Trophoblast cell (in vitro differentiated cells and primary cell): ENCODE results near the gene BZW2.
"Not testable (repeated sequence)": the region's sequence is repeated elsewhere in the genome, so short reads cannot be mapped to it uniquely, and the experiment has no call there.

Source experiments
- DNase-seq, 2 donors: peaks; one replicate each; pipeline ENCODE4 v3.0.0-alpha.2; 2016
- H2AFZ ChIP-seq: 2 replicates; pipeline ENCODE4 v1.6.1; 2013; ENCODE audit warnings: low read length, moderate library complexity, mild to moderate bottlenecking; ENCODE audit not compliant: insufficient read depth, poor library complexity
- H2AK5ac ChIP-seq: 2 replicates; pipeline ENCODE4 v1.6.1; 2013; ENCODE audit warnings: mild to moderate bottlenecking, low read length
- H2BK120ac ChIP-seq: 2 replicates; pipeline ENCODE4 v1.6.1; 2013; ENCODE audit warnings: low read length, mild to moderate bottlenecking, moderate library complexity; ENCODE audit not compliant: insufficient read depth, poor library complexity
- H2BK12ac ChIP-seq: 2 replicates; pipeline ENCODE4 v1.6.1; 2013; ENCODE audit warnings: mild to moderate bottlenecking, low read length, moderate library complexity
- H2BK5ac ChIP-seq: 2 replicates; pipeline ENCODE4 v1.6.1; 2013; ENCODE audit warnings: low read length, low read depth, moderate library complexity, mild to moderate bottlenecking; ENCODE audit not compliant: poor library complexity
- H3K14ac ChIP-seq: 2 replicates; pipeline ENCODE4 v1.6.1; 2013; ENCODE audit warnings: mild to moderate bottlenecking, low read length
- H3K18ac ChIP-seq: 2 replicates; pipeline ENCODE4 v1.6.1; 2013; ENCODE audit warnings: mild to moderate bottlenecking, low read length
- H3K23ac ChIP-seq: 2 replicates; pipeline ENCODE4 v1.6.1; 2013; ENCODE audit warnings: low read length
- H3K27ac ChIP-seq: 2 replicates; pipeline ENCODE4 v1.5.1; 2013; ENCODE audit warnings: low read depth, mild to moderate bottlenecking, inconsistent platforms, low read length, moderate library complexity
- H3K27me3 ChIP-seq: 2 replicates; pipeline ENCODE4 v1.6.1; 2013; ENCODE audit warnings: inconsistent platforms, mild to moderate bottlenecking, low read length, moderate library complexity; ENCODE audit not compliant: insufficient read depth
- H3K36me3 ChIP-seq, 2 experiments: 1 replicate in 1 of 2; 2 replicates in 1 of 2; pipeline ENCODE4 v1.6.1; 2013; ENCODE audit warnings: low read length in 2 of 2, mild to moderate bottlenecking in 2 of 2, moderate library complexity in 1 of 2; ENCODE audit not compliant: insufficient read depth in 2 of 2, control insufficient read depth in 1 of 2
- H3K4ac ChIP-seq: 2 replicates; pipeline ENCODE4 v1.6.1; 2013; ENCODE audit warnings: low read depth, mild to moderate bottlenecking, low read length, moderate library complexity
- H3K4me1 ChIP-seq, 2 experiments: 1 replicate in 1 of 2; 2 replicates in 1 of 2; pipeline ENCODE4 v1.6.1; 2013; ENCODE audit warnings: low read length in 2 of 2, mild to moderate bottlenecking in 2 of 2, moderate library complexity in 1 of 2; ENCODE audit not compliant: insufficient read depth in 2 of 2, control insufficient read depth in 1 of 2
- H3K4me2 ChIP-seq: 2 replicates; pipeline ENCODE4 v1.6.1; 2013; ENCODE audit warnings: inconsistent platforms, mild to moderate bottlenecking, low read length, moderate library complexity
- H3K4me3 ChIP-seq: 2 replicates; pipeline ENCODE4 v1.5.1; 2013; ENCODE audit warnings: mild to moderate bottlenecking, low read depth, low read length, inconsistent platforms
- H3K79me1 ChIP-seq: one replicate; pipeline ENCODE4 v1.6.1; 2013; ENCODE audit warnings: low read length
- H3K79me2 ChIP-seq: 2 replicates; pipeline ENCODE4 v1.6.1; 2013; ENCODE audit warnings: low read length, mild to moderate bottlenecking; ENCODE audit not compliant: control insufficient read depth, insufficient read depth, poor library complexity
- H3K9ac ChIP-seq: 2 replicates; pipeline ENCODE4 v1.6.1; 2013; ENCODE audit warnings: mild to moderate bottlenecking, low read length
- H3K9me3 ChIP-seq: 2 replicates; pipeline ENCODE4 v1.6.1; 2013; ENCODE audit warnings: low read depth, mild to moderate bottlenecking, control low read depth, inconsistent platforms, low read length; ENCODE audit not compliant: insufficient read depth
- H4K12ac ChIP-seq: 2 replicates; pipeline ENCODE4 v1.6.1; 2013; ENCODE audit warnings: low read depth, mild to moderate bottlenecking, low read length, moderate library complexity
- H4K8ac ChIP-seq: 2 replicates; pipeline ENCODE4 v1.6.1; 2013; ENCODE audit warnings: low read depth, mild to moderate bottlenecking, low read length, moderate library complexity
- H4K91ac ChIP-seq: one replicate; pipeline ENCODE4 v1.6.1; 2013; ENCODE audit warnings: low read depth, mild to moderate bottlenecking, low read length, moderate library complexity
- WGBS: extraction: QIAGEN DNeasy Blood & Tissue Kit; methylation state at CpG from one replicate; pipeline ENCODE4 v1.1.7; 2013; ENCODE audit warnings: missing lambda C conversion rate; ENCODE audit not compliant: insufficient read length, insufficient coverage; ENCODE audit errors: extremely low coverage; 5-methylcytosine and 5-hydroxymethylcytosine counted together

Gene BZW2

DNA sequence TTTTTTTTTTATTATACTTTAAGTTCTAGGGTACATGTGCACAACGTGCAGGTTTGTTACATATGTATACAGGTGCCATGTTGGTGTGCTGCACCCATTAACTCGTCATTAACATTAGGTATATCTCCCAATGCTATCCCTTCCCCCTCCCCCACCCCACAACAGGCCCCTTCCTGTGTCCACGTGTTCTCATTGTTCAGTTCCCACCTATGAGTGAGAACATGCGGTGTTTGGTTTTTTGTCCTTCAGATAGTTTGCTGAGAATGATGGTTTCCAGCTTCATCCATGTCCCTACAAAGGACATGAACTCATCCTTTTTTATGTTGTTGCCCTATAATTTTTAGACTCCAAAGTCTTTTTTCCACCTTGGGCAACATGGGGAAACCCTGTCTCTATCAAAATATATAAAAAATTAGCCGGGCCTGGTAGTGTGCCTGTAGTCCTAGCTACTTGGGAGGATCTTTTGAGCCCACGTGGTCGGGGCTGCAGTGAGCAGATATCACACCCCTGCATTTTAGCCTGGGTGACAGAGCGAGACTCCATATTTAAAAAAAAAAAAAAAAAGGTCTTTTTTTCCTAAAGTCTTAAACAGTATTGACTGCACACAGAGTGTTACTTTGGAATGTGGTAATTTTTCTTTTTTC, 14.0 kb downstream of the BZW2 start:
- not testable (repeated sequence) for H3K9me3 ChIP-seq, H3K27me3 ChIP-seq, H2AK5ac ChIP-seq, H2AFZ ChIP-seq, H3K18ac ChIP-seq, H2BK12ac ChIP-seq, H3K14ac ChIP-seq, H3K9ac ChIP-seq, H3K36me3 ChIP-seq, H3K23ac ChIP-seq, H3K4me3 ChIP-seq, H4K12ac ChIP-seq, H3K4me2 ChIP-seq
- Histone ChIP-seq H4K8ac (peak overlapping the region; percentile 65), H2BK120ac (peak overlapping the region; percentile 53), H3K4ac (peak overlapping the region; percentile 64), H2BK5ac (peak overlapping the region; percentile 33), H3K27ac (peak overlapping the region; percentile 12), H3K79me2 (peaks cover 10% of the 10 kb centered on the region), H3K79me1 (peaks cover 21% of the 10 kb centered on the region), H3K4me1 (peaks cover 5 to 12% of the 10 kb centered on the region in 2 experiments), H4K91ac (peak overlapping the region; percentile 61)
- no CpG with 5 or more reads among the region's 8 CpGs for WGBS
- peak in 1 of 2 donors; percentile 29 for DNase-seq

DNA sequence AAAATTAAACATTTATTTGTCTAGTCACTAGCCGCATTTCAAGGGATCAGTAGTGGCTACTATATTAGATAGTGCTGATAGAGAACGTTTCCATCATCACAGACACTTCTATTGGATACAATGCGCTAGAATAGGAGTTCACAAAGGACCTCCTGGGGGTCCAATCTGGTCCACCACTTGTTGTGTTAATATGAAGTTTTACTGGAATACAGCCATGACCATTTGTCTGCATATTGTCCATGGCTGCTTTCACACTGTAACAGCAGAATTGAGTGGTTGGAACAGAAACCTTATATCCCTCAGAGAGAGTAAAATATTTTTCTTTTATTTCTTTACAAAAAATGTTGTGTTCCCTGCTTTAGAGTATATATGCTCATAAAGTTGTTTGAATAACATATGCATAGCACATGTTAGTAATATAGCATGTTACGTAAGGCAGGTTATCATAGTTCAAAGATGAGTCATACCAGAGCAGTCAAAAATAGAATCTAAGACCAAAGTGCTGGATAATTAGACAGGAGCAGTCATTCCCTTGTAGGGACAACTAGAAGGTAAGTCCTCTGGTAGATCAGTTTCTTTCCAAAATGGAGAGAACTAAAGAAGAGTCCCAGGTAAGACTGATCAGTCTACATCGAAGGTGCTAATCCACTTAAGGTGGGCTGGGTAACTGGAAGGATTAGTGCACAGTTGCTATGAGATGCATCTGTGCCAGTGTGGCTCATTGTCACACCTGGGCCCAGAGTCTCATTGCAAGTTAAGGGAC, 14.9 kb downstream of the BZW2 start:
- no CpG with 5 or more reads among the region's 5 CpGs for WGBS
- Histone ChIP-seq H3K4ac (peak overlapping the region; percentile 97), H3K27me3 (no peaks in the 10 kb centered on the region), H3K18ac (peak overlapping the region; percentile 91), H3K9ac (no peak overlapping the region), H3K4me3 (no peak overlapping the region), H4K8ac (peak overlapping the region; percentile 22), H4K12ac (peak overlapping the region; percentile 30), H3K36me3 (peaks cover 0 to 1% of the 10 kb centered on the region in 2 experiments), H2BK12ac (peak overlapping the region; percentile 91), H3K4me2 (peak overlapping the region; percentile 44), H3K79me2 (peaks cover 9% of the 10 kb centered on the region), H3K4me1 (peaks cover 5 to 10% of the 10 kb centered on the region in 2 experiments), H3K27ac (peak overlapping the region; percentile 84), H2BK5ac (peak overlapping the region; percentile 92), H4K91ac (peak overlapping the region; percentile 91), H3K9me3 (no peaks in the 10 kb centered on the region), H3K14ac (peak overlapping the region; percentile 85), H3K23ac (peak overlapping the region; percentile 60), H3K79me1 (peaks cover 21% of the 10 kb centered on the region), H2AK5ac (peak overlapping the region; percentile 92), H2AFZ (no peak overlapping the region), H2BK120ac (peak overlapping the region; percentile 76)
- peak in 1 of 2 donors; percentile 93 for DNase-seq

GRCh38 chr7:16661924-16662323, 15.9 kb downstream of the BZW2 start:
- Histone ChIP-seq H3K4me2 (no peak overlapping the region), H3K23ac (no peak overlapping the region), H4K91ac (no peak overlapping the region), H2AK5ac (no peak overlapping the region), H3K79me1 (peaks cover 20% of the 10 kb centered on the region), H3K79me2 (peaks cover 9% of the 10 kb centered on the region), H2AFZ (no peak overlapping the region), H3K9ac (no peak overlapping the region), H3K14ac (no peak overlapping the region), H3K4ac (peak overlapping the region; percentile 91), H3K36me3 (peaks cover 5 to 8% of the 10 kb centered on the region in 2 experiments), H3K27ac (peak overlapping the region; percentile 44), H3K4me3 (no peak overlapping the region), H4K12ac (no peak overlapping the region), H3K18ac (no peak overlapping the region), H2BK12ac (no peak overlapping the region), H3K9me3 (no peaks in the 10 kb centered on the region), H4K8ac (no peak overlapping the region), H2BK120ac (no peak overlapping the region), H3K27me3 (no peaks in the 10 kb centered on the region), H3K4me1 (peaks cover 8 to 12% of the 10 kb centered on the region in 2 experiments), H2BK5ac (no peak overlapping the region)
- DNase-seq = peak in 1 of 2 donors; percentile 25
- no CpG with 5 or more reads among the region's 1 CpG for WGBS

DNA sequence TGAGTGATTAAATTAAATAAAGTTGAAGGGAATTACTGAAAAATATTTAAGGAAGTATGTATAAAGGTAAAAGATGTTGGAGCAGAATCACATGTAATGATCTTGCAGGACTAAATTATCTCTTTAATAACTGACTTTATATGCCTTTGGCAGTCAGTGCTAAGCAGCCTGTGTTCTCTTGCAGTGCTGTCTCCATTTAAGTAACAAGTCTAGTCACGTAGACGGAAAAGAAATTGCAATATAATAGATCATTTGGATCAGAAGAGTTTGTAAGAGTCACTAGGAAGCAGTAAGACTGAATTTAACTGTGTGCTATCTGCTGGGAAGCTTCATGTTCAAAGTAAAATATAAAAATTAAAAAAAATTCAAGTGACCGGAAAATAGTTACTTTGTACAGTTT, 21.4 kb downstream of the BZW2 start:
- Histone ChIP-seq H3K27ac (peak overlapping the region; percentile 87), H3K36me3 (peaks cover 5 to 7% of the 10 kb centered on the region in 2 experiments), H3K27me3 (no peaks in the 10 kb centered on the region), H3K79me1 (peaks cover 18% of the 10 kb centered on the region), H3K18ac (no peak overlapping the region), H3K79me2 (peaks cover 4% of the 10 kb centered on the region), H2AK5ac (no peak overlapping the region), H3K4me3 (no peak overlapping the region), H4K12ac (no peak overlapping the region), H3K4me2 (no peak overlapping the region), H4K91ac (no peak overlapping the region), H3K4me1 (peaks cover 5 to 13% of the 10 kb centered on the region in 2 experiments), H3K9me3 (no peaks in the 10 kb centered on the region), H3K4ac (no peak overlapping the region), H4K8ac (no peak overlapping the region), H2BK5ac (no peak overlapping the region), H2BK12ac (no peak overlapping the region), H2BK120ac (no peak overlapping the region), H3K9ac (no peak overlapping the region), H3K14ac (no peak overlapping the region), H2AFZ (no peak overlapping the region), H3K23ac (no peak overlapping the region)
- peak in 1 of 2 donors; percentile 42 for DNase-seq
- WGBS = no CpG with 5 or more reads among the region's 3 CpGs
